GM19455 (cell line): ENCODE results near the gene CDC20B.
"Not testable (repeated sequence)": the region's sequence is repeated elsewhere in the genome, so short reads cannot be mapped to it uniquely, and the experiment has no call there.

Source experiments
- ATAC-seq: cut with Tn5 transposase; IDR thresholded peaks from one replicate; pipeline ENCODE4 v1.9.1; 2021; ENCODE audit not compliant: unreplicated experiment

The CDC20B gene

DNA sequence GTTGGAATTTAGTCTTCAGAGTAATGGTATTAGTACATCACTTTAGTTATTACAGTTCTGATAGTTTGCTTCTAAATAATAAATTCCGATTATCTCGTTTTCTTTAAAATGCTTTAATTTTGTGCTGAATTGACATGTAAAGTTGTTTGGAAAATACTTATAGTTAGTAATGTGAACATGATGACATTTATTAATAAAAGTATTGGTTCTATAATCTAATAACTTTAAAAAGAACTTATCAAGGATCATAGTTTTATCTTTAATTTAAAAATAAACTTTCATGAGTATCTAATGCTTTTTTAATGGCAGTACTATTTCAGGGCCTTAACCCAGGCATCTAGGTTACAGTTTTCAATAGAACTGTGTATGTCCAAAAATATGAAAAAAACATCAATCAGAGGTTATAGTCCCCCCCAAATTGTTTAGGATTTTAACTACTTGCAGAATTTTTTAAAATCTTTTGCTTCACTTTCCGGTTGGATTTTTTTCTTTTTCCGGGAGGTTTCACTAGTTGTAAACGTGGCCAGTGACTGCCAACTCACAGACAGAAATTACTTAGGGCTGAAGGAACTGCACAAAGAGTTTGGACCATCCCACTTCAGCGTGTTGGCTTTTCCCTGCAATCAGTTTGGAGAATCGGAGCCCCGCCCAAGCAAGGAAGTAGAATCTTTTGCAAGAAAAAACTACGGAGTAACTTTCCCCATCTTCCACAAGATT is 12.3 kb downstream of the CDC20B start:
- no peak for ATAC-seq

DNA sequence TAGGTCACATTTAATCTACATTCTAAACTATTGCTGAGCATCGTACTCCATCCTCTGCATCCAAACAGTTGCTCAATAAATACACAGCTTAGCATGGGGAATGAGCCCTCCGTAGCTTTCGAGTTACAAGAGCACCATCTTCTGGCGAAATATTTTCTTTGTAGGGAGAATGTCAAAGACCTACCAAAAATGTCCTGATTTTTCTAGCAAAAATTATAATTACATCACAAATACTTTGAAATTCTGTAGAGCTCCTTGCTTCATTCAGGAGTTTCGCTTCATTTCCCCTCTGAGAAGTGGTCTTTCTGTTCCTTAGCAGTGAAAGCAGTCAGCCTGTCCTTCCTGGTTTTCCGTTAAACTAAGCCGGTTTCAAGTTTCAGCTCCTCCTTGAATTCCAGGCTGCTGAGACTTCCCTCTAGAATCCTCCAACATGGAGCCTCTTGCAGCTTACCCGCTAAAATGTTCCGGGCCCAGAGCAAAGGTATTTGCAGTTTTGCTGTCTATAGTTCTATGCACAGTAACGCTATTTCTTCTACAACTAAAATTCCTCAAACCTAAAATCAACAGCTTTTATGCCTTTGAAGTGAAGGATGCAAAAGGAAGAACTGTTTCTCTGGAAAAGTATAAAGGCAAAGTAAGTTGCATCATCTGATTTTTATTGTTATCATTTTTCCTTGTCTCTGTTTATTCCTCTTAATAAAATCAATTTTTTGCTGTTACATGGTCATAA is 13.0 kb downstream of the CDC20B start, which contains the start of gene GPX8:
Gene GPX8 (plus strand): TSS at position 409 of the 730 bp plus-strand sequence. CDS start 22 bp downstream, at position 431.
- no peak for ATAC-seq

DNA sequence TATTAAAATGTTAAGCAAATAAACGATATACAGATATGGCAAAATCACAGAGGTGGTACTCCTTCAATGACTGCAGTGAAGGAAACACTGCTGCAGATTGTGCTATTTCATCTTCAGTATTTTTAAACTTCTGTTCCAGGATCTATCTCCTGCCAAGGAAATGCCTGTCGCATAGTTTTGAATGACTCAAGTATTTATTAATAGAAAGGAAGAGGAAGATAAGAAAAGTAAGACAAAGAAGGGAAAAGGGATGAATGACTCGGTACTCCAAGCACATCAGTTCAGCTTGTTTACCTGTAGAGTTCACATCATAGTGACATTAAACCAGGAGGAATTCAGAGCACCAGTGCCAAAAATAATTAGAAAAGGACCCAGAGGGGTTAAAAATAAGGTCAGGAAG is 18.1 kb downstream of the CDC20B start:
- no peak for ATAC-seq

DNA sequence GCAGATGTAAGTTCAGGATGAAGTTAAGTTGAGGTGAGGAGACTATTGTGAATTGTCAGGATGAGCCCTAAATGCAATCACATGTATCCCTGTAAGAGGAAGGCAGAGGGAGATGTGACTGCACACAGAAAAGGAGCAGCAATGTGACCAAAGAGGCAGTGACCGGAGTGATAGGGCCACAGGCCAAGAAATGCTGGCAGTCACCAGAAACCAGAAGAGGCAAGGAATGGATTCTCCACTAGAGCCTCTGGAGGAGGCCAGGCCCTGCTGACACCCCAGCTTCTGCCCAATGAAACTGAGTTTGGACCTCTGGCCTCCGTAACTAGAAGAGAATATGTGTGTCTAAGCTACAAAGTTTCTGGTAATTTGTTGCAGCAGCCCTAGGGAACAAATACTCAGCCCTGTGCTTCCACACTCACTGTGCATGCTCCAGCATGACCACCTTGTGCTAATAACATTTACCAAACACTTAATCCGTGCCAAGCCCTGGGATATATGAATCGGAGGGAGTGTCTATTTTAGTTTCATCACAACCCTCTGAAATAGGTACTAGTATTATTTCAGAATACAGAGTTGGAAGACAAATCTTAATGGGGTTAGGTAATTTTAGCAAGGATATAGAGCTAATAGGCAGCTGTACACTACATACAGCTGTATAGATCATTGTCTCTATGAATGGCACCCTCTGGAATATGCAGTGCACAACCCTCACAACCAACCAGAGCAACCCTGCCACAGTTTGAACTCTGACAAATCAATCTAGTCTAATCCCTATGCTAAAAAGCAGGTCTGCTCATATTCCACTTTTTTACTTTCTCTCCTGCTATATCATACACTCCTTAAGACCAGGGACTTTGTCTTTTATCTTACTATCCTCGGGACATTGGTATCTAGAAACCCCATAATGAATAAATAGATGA is 20.8 kb downstream of the CDC20B start:
- no peak for ATAC-seq

DNA sequence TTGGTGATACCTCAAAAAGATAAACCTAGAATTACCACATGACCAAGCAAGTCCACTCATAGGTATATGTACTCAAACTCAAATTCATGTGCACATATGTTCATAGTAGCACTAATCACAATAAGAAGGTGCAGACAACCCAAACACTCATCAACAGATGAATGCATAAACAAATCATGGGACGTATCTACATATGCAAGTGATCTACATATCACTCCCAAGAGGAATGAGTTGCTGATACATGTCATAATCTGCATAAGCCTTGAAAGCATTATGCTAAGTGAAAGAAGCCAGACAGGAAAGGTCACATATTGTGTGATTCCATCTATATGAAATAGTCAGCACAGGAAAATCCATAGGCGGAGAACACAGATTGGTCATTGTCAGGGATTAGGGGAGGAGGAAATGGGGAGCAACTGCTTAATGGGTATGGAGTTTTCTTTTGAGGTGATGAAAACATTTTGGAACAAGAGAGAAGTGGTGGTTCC is 23.6 kb downstream of the CDC20B start:
- ATAC-seq: no peak

DNA sequence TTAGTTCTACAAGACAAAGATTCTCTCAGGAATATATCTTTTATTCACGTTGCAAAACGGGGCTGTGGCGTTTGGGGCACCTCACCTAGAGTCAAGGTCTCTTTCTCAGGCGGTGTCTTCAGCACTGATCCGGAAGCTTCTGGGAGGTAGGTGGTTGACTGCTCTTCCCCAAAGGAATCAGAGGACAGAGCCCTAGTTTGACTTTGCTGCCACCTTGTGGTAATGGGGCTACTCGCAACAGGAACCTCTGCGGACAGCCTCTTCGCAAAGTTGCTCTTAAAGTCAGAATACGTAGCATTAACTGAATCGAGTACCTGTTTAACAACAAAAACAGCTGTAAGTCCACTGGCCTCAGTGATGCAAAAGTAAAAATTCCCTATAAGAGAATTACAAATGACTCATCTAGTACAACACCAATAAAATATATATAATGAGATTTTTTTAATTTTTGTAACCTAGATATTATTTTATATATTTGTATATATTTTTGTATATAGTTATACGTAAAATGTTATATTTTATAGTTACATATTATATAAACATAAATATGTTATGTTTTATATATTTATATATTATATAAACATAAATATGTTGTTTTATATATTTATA is 26.3 kb downstream of the CDC20B start:
- no peak for ATAC-seq

DNA sequence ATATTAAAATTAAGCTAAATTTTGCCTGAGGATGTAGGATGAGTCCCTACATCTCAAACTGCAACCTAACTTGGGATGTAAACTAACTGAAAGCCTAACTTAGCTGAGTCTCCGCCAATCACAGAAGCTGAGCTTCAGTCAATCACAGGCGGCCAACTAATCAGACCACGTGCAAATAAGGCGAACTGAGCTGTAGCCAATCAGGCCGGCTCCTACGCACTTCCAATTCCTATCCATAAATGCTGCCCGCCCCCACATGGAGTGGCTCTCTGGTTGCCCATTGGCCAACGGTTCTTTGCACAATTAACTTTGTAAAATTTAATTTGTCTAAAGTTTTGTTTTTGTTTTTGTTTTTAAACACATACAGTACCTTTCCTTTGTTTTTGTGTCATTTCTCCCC is 26.9 kb downstream of the CDC20B start:
- no peak for ATAC-seq

DNA sequence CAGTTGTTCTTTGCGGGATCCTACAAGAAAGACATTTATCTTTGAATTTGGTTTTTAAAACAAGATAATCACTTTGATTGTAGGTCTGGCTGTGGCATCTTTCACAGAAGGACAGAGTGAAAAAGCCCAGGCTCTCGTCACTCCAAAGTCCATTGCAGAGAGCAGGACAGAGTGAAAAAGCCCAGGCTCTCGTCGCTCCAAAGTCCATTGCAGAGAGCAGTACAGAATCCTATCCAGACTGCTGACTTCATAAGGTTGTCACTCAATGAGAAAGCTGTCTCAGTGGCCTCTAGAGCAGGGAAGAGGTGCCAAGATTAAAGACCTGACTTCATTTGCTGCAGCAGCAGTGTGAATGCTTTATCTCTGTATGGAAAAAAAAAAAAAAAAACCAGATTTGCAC is 29.4 kb downstream of the CDC20B start:
- ATAC-seq: no peak

DNA sequence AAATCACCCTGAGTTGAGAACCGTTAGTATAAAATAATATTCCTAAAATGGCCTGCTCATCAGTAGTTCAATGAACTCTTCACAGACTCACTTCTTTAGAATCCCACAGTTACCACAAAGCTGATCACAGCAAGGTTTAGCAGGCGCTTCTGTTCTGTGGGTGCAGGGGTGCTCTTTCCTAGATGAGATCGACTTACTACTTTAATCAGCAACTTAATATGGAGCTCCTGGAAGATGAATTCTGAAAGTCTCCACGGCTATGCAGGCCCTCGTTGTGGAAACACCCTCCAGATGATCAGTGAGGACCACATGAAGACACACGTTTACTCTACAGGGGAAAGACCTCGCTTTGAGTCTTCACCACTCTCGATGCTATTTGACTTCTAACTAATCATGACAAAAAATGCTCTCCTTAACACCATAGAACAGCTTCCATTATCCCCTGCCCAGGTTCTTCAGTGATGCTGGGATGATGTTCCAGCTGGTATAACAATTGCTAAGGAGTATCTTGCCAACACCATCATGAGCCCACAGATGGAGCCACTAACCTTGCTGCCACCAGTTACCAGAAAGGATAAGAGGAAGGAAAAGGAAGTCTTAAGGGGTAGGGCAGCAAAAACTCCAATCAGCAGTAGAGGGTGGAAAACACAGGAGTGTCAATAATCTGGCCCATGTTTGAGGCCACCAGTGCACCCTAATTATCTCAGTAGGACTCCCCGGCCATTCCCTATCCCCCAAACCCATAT is 30.9 kb downstream of the CDC20B start:
- no peak for ATAC-seq

DNA sequence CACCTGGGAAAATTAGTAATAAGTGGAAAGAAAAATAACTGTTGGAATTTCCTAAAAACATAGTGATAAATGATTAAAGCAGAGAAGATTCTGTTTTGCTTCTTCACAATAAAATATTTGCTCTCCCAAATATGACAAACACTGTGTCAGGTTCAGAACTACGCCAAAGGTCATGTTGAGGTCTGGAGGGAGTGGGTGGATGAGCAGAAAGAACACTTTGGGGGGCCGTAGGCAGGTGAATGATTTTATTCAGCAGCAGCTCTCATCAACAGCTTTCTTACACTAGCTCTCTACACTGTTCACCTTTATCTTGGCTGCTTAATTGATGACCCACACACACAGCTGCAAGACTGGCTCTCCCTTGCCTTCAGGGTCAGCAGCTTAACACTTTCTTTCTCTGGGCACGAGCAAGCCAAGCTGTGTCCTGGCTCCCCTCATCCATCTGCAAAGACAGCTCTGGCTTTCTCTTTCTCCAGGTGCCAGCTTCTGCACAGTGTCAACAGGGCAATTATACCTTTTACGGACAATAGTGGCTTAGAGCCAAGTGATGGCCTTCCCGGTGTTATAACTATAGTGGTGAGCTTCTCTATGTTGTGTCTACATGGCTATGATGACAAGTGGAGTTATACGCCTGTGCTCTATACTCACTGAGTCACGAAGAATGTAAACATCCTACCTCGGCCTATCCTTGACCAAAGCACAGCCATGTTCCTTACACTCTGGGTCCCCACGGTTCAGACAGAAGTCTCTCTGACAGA is 31.9 kb downstream of the CDC20B start:
- ATAC-seq: no peak

DNA sequence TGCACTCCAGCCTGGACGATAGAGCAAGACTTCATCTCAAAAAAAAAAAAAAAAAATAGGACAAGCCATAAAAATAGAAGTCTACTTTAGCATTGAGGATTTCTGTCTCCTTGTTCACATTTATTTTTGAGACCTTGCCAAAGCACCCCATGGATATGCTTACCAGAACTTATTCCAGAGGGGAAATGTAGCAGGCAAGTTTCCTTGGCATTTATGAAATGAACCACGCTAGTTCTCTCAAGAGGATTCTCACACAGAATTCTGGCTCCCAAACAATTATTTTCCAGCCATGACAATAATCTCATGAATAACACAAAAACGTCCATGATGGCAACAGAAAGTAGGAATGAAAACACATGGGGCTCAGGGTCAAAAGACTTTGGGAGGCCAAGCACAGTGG is 36.5 kb downstream of the CDC20B start:
- ATAC-seq: no peak

DNA sequence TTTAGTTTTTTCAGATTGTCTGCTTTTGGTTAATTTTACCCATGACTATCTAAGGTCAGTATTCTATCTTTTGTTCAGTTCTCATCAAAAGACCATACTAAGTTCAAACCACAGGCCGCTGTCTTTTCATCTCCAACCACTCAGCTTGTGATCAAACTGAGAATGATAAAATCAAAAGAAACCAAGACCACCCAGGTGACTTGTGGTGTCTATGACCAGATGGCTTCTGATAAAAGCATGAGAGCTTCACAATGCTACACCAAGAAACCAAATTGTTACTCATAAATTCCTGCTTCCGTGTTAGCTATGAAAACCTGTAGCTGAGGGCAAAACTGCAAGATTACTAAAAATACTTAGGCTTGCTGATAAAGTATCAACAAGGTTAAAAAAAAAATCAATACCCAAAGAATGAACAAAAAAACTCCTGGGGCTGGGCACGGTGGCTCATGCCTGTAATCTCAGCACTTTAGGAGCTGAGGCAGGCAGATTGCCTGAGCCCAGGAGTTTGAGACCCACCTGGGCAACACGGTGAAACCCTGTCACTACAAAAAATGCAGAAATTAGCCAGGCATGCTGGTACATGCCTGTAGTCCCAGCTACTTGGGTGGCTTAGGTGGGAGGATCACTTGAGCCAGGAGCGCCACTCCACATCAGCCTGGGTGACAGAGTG is 38.8 kb downstream of the CDC20B start:
- ATAC-seq: no peak

DNA sequence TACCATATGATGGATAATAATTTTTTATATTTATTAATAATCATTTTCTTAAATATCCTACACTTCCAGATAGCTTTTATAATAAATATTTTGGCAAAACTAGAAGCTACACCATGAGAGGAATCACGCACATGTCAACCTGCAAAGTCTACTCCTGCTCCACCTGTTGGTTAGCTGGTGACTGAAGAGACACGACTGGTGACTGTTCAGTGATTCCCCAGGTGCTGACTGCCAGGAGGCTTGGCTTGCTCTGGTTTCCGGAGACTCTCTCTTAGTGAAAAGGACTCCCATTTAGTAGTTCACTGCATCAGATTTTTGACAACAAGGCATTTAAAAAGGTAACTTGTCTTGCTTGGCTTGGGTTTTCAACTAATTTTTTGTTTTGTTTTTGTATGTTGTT is 49.6 kb downstream of the CDC20B start:
- ATAC-seq: no peak

DNA sequence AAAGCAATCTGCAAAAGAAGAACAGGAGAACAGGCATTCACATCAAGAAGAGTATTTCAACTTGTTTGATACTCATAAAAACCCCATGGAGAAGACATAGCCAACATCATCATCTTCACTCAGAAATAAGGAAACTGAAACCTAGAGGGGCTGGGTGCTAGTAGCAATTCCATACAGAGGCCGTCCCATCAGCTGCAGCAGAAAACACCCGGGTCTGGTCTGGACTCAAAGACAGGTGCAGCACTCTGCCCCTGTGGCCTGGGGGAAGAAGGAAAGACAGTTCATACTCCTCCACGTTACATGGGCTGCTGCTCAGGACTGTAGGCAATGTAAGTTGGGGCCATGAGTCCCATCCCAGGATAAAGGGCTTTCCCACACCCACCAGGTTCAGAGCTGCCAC is 58.9 kb downstream of the CDC20B start:
- ATAC-seq: no peak

DNA sequence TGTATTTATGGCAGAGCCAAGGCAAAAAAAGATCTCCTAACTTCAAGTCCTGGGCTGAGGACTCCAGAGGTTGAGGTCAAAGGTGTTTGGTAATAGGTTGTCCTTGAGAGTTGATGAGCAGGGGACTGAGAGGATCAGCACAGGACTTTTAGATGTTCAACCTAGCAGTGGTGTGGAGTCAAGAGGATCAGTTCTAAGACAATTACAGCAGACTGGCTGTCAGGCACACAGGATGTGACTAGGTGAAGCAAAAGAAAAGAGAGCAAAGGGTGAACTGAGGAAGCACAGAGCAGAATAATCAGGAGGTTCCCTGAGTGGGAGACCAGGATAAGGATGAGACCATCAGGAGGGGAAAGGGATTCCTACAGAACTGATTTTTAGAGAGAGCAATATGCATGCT is 59.6 kb downstream of the CDC20B start:
- ATAC-seq: no peak

DNA sequence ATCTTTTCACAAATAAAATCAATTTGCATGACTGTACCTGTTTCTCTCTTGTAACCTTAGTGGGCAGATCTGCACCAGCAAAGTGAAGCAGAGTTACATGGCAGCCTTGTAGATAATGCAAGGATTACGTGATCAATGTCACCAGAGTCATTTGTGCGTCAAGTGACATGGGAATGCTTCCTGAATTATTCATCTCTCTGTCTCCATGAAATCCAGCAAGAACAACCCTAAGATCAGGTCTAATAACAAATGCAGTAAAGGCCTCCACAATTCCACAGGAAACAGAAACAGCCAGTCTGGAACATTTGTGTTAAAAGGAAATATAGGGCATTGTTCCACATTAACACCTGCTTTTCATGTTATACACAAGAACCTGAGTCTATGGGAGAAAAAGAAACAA is 62.8 kb downstream of the CDC20B start:
- no peak for ATAC-seq

DNA sequence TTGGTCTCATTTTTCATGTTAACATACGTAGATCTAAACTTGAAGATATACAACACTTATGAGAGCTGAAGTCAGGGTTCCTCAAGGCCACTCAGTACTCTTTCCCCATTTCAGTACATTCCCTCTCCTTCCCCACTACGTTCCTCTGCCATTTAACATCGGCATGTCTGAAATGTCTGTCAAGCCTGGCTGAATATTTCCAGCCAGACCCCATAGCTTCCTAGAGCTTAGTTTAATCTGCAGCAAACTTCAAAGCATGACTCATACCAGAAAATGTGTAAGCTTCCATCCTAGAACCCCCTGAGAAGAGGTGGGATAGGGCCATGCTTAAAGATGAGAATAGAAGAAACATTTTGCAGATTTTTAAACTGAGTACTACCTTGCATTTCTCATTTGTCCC is 64.3 kb downstream of the CDC20B start:
- no peak for ATAC-seq

DNA sequence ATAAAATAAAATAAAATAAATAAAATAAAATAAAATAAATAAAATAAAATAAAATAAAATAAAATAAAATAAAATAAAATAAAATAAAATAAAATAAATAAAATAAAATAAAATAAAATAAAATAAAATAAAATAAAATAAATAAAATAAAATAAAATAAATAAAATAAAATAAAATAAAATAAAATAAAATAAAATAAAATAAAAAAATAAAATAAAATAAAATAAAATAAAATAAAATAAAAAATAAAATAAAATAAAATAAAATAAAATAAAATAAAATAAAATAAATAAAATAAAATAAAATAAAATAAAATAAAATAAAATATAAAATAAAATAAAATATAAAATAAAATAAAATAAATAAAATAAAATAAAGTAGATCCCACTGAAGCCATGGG is 67.0 kb downstream of the CDC20B start:
- ATAC-seq: not testable (repeated sequence)
